Keratinocyte (primary cell): ENCODE results near the gene ATAD1. TPM values are rescaled to one million over a fixed set of nuclear protein-coding genes. Genes with fewer than 3 reads are reported as not detected.
A peak's percentile ranks its signal among the peaks of the same experiment; 100 is the strongest.

Experiments
- DNase-seq: peaks from one replicate; pipeline ENCODE4 v3.0.0-alpha.2; 2011; ENCODE audit warnings: low read depth, missing footprints, low spot score
- FAIRE-seq: peaks from 2 replicates; lab custom pipeline; 2011; peaks lifted over from hg19 to GRCh38; lab: Jason Lieb, UNC
- H2AFZ ChIP-seq: 2 replicates; pipeline ENCODE4 v1.6.0; 2012; ENCODE audit warnings: low read length, control low read depth, inconsistent platforms; ENCODE audit not compliant: control insufficient read depth
- H3K27ac ChIP-seq: 2 replicates; pipeline ENCODE4 v1.5.1; 2011; ENCODE audit warnings: low read length; ENCODE audit not compliant: control insufficient read depth, insufficient read depth
- H3K27me3 ChIP-seq: 3 replicates; pipeline ENCODE4 v1.6.0; 2011; ENCODE audit warnings: low read length; ENCODE audit not compliant: control insufficient read depth, insufficient read depth; ENCODE audit errors: extremely low read depth
- H3K36me3 ChIP-seq, 2 experiments: 2 replicates in 1 of 2; 3 replicates in 1 of 2; pipeline ENCODE4 v1.5.1; 2011; ENCODE audit warnings: low read length in 2 of 2, mild to moderate bottlenecking in 1 of 2; ENCODE audit not compliant: control insufficient read depth in 2 of 2, insufficient read depth in 2 of 2; ENCODE audit errors: extremely low read depth in 1 of 2
- H3K4me1 ChIP-seq: 3 replicates; pipeline ENCODE4 v1.5.1; 2011; ENCODE audit warnings: low read length; ENCODE audit not compliant: control insufficient read depth, insufficient read depth; ENCODE audit errors: extremely low read depth
- H3K4me2 ChIP-seq: 3 replicates; pipeline ENCODE4 v1.6.0; 2011; ENCODE audit warnings: low read depth, low read length; ENCODE audit not compliant: control insufficient read depth, insufficient read depth; ENCODE audit errors: extremely low read depth
- H3K4me3 ChIP-seq, 3 experiments: fragments of 200-600 bp in 1 of 3; sonication (generic) in 1 of 3; 2 replicates in 2 of 3; 3 replicates in 1 of 3; pipeline ENCODE4 v1.5.1; 2011 to 2016; ENCODE audit warnings: low read length in 3 of 3, mild to moderate bottlenecking in 3 of 3, control low read depth in 2 of 3, inconsistent platforms in 1 of 3, low read depth in 1 of 3, mixed read lengths in 1 of 3, mixed run types in 1 of 3, moderate library complexity in 1 of 3; ENCODE audit not compliant: control insufficient read depth in 2 of 3, insufficient read depth in 2 of 3; ENCODE audit errors: extremely low read depth in 1 of 3
- H3K79me2 ChIP-seq: 2 replicates; pipeline ENCODE4 v1.6.0; 2012; ENCODE audit warnings: low read length; ENCODE audit not compliant: control insufficient read depth, insufficient read depth
- H3K9ac ChIP-seq: 3 replicates; pipeline ENCODE4 v1.6.0; 2011; ENCODE audit warnings: low read length; ENCODE audit not compliant: control insufficient read depth, insufficient read depth; ENCODE audit errors: extremely low read depth
- H3K9me1 ChIP-seq: 3 replicates; pipeline ENCODE4 v1.6.0; 2011; ENCODE audit warnings: low read length; ENCODE audit not compliant: control insufficient read depth, insufficient read depth; ENCODE audit errors: extremely low read depth
- H3K9me3 ChIP-seq: 2 replicates; pipeline ENCODE4 v1.5.1; 2012; ENCODE audit warnings: low read depth, low read length; ENCODE audit not compliant: control insufficient read depth
- H4K20me1 ChIP-seq: 3 replicates; pipeline ENCODE4 v1.6.0; 2011; ENCODE audit warnings: low read length; ENCODE audit not compliant: control insufficient read depth, insufficient read depth; ENCODE audit errors: extremely low read depth
- EZH2 ChIP-seq: IDR thresholded peaks from one replicate; pipeline ENCODE4 v1.6.1; 2012; ENCODE audit warnings: inconsistent platforms, mild to moderate bottlenecking, low read length, moderate library complexity
- dilution Hi-C: fragments of 300-500 bp; cut with MboI; formaldehyde crosslinking; loops from one replicate; pipeline ENCODE4 v1.7.0; 2020; ENCODE audit warnings: low sequenced_read_pairs; ENCODE audit not compliant: extremely low pct_ligation_motif_present
- polyA minus RNA-seq, 3 experiments: library from RNA; depleted of rRNA, polyadenylated mRNA; stranded (reverse); fragments of >200 nt; gene quantifications; 1 replicate in 1 of 3; 2 replicates in 1 of 3; 3 replicates in 1 of 3; pipeline ENCODE4 v1.2.3, GENCODE V29; 2011
- polyA plus RNA-seq, 5 experiments: library from polyadenylated mRNA; depleted of rRNA in 3 of 5; stranded (reverse) in 3 of 5; stranded (forward) in 1 of 5; unstranded in 1 of 5; fragments of >200 nt; gene quantifications; 1 replicate in 1 of 5; 2 replicates in 3 of 5; 3 replicates in 1 of 5; pipeline versions ENCODE4 v1.2.1 to v1.2.3, GENCODE V29; 2011 to 2012; ENCODE audit warnings: missing spikeins in 2 of 5, low read depth in 1 of 5, low replicate concordance in 1 of 5
- TF ChIP-seq, protein P1 (sequence below), 3 experiments: IDR thresholded peaks in 1 of 3; conservative IDR thresholded peaks in 1 of 3; optimal IDR thresholded peaks in 1 of 3; 2 replicates in 2 of 3; 3 replicates in 1 of 3; pipeline versions ENCODE3 to v1.5.1; 2011; ENCODE audit warnings: low read length in 3 of 3, mild to moderate bottlenecking in 3 of 3, moderate library complexity in 2 of 3, control low read depth in 1 of 3, inconsistent platforms in 1 of 3; ENCODE audit not compliant: insufficient read depth in 2 of 3; ENCODE audit errors: extremely low read depth in 1 of 3

ATAD1 gene, protein sequence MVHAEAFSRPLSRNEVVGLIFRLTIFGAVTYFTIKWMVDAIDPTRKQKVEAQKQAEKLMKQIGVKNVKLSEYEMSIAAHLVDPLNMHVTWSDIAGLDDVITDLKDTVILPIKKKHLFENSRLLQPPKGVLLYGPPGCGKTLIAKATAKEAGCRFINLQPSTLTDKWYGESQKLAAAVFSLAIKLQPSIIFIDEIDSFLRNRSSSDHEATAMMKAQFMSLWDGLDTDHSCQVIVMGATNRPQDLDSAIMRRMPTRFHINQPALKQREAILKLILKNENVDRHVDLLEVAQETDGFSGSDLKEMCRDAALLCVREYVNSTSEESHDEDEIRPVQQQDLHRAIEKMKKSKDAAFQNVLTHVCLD
- polyA plus RNA-seq = 26.2 to 51.0 TPM (median 29.1 TPM) in 3 replicates
- 206 TPM for polyA plus RNA-seq (2011; ENCODE audit: low read depth)
- 16.1 and 34.4 TPM in 2 replicates for polyA plus RNA-seq (2011; cell fraction: cytosol; rRNA removed)
- 48.3 and 79.4 TPM in 2 replicates for polyA plus RNA-seq (2011; cell fraction: nucleus; rRNA removed)
- 26.1 and 43.0 TPM in 2 replicates for polyA plus RNA-seq (2012; ENCODE audit: low replicate concordance)
- polyA minus RNA-seq = 4.9 to 45.8 TPM (median 18.1 TPM) in 3 replicates
- 14.0 TPM for polyA minus RNA-seq (2011; cell fraction: cytosol; rRNA and poly(A)+ RNA removed)
- 29.6 and 65.8 TPM in 2 replicates for polyA minus RNA-seq (2011; cell fraction: nucleus; rRNA and poly(A)+ RNA removed)

DNA sequence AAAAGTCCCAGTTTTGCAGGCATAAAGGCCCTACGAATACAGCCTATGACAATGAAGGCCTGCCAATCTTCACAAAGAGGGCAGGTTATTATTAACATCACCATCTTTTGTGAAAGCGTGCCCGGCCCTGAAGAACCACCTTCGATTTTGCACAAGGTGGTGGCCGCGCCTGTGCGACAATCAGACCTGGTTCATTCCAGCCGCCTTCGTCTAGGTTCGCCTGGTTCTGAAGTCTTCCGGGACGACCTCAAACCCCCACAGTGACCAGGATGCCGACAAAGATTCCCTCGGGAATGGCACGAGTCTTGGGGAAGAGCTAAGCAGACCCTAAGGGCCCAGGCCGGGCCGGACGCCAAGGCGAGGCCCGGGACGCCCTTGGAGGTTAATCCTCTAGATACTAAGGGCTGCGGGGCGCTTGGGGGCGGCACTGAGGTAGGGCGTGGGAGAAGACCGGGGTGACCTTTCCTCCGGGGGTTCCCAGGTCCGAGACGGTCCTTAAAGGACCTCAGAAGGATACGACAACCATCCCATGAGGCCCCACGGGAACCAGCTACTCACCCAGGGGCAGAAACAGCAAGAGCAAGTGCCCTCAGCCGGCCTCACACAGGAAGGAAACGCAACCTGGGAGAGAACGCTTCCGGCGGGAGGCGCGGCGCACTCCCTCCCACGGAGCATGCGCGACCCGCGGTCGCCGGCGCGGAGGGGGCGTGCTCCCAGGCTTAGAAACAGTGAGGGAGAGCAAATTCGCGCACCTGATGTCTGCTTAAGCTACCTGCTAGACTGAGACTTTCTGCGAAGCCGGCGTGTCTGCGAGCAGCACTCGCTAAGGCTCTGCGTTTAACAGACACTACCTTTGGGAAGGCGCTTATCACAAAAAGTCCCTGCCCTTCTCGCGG lies at the start of gene ATAD1:
Gene ATAD1, minus strand, starts transcription at position 618 of the 896 bp plus-strand sequence. CDS start 3,627 bp downstream, outside the sequence.
- Histone ChIP-seq H3K4me3 (peak within 1 kb of the TSS; percentile 75 to 98 (median 98)), H3K9ac (peak within 1 kb of the TSS; percentile 98), H3K4me1 (peaks cover 23% of the 10 kb centered on the region), H3K27me3 (no peaks in the 10 kb centered on the region), H2AFZ (peak within 1 kb of the TSS; percentile 99), H3K27ac (peak within 1 kb of the TSS; percentile 94), H3K9me1 (peaks cover 3% of the 10 kb centered on the region), H3K36me3 (no peaks in the 10 kb centered on the region), H3K9me3 (no peaks in the 10 kb centered on the region), H3K4me2 (peak within 1 kb of the TSS; percentile 99), H3K79me2 (peaks cover 50% of the 10 kb centered on the region), H4K20me1 (no peaks in the 10 kb centered on the region)
- TF ChIP-seq EZH2 = no peak
- TF ChIP-seq, protein P1, sequence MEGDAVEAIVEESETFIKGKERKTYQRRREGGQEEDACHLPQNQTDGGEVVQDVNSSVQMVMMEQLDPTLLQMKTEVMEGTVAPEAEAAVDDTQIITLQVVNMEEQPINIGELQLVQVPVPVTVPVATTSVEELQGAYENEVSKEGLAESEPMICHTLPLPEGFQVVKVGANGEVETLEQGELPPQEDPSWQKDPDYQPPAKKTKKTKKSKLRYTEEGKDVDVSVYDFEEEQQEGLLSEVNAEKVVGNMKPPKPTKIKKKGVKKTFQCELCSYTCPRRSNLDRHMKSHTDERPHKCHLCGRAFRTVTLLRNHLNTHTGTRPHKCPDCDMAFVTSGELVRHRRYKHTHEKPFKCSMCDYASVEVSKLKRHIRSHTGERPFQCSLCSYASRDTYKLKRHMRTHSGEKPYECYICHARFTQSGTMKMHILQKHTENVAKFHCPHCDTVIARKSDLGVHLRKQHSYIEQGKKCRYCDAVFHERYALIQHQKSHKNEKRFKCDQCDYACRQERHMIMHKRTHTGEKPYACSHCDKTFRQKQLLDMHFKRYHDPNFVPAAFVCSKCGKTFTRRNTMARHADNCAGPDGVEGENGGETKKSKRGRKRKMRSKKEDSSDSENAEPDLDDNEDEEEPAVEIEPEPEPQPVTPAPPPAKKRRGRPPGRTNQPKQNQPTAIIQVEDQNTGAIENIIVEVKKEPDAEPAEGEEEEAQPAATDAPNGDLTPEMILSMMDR (optimal IDR thresholded peaks at IDR 0.05 in 1 of 3, IDR thresholded peaks at IDR 0.05 in 1 of 3, conservative IDR thresholded peaks at IDR 0.05 in 1 of 3; ENCODE audit: extremely low read depth in 1 of 3, insufficient read depth in 2 of 3, low read length in 3 of 3) = peak; percentile 9 to 43 (median 14)
- dilution Hi-C loops = no loop called here
- FAIRE-seq = peak; percentile 65
- DNase-seq = peak; percentile 60

DNA sequence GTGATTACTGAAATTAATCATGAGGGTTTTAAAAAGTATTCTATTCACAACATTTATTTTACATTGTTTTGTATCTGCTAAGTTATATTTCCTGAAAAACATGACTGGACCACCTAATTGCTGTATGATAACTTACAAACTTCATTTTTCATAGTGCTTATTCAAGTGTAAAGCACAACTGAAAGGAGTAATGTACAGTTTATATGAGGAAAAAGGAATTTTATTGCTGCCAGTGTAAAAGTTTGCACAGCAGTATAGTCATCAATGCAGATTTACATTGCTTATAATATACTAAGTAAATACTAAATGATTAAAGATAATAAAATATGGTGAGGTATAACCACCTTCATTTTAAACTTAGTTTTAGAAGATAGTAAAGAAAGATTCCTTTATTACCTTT lies 49.4 kb upstream of the ATAD1 start:
- Histone ChIP-seq H3K4me1 (peaks cover 11% of the 10 kb centered on the region), H3K27me3 (no peaks in the 10 kb centered on the region), H3K9me3 (no peaks in the 10 kb centered on the region), H3K9ac (peak overlapping the region; percentile 86), H4K20me1 (peaks cover 6% of the 10 kb centered on the region), H3K79me2 (peaks cover 79% of the 10 kb centered on the region), H3K27ac (peak overlapping the region; percentile 76), H2AFZ (no peak overlapping the region), H3K4me2 (peak overlapping the region; percentile 79), H3K9me1 (no peaks in the 10 kb centered on the region), H3K36me3 (no peaks in the 10 kb centered on the region), H3K4me3 (peak overlapping the region; percentile 69 to 80 (median 78))
- FAIRE-seq (no peak), DNase-seq (no peak)
- no peak for TF ChIP-seq EZH2
- TF ChIP-seq, protein P1 (optimal IDR thresholded peaks at IDR 0.05 in 1 of 3, IDR thresholded peaks at IDR 0.05 in 1 of 3, conservative IDR thresholded peaks at IDR 0.05 in 1 of 3; ENCODE audit: extremely low read depth in 1 of 3, insufficient read depth in 2 of 3, low read length in 3 of 3) = no peak
- dilution Hi-C loops = no loop called here
